ENCODE data around the gene TMEM255B.
"Not testable (repeated sequence)": the region's sequence is repeated elsewhere in the genome, so short reads cannot be mapped to it uniquely, and the experiment has no call there.

The TMEM255B gene

GRCh38 chr13:113822956-113823744 lies 64.1 kb downstream of the TMEM255B start:
- Histone ChIP-seq H3K9me3 (ENCODE audit: control insufficient read depth, low read length) (no peaks in the 10 kb centered on the region), H3K9ac (ENCODE audit: low read length) (no peak overlapping the region), H2BK12ac (ENCODE audit: low read length in 2 of 2) (peak overlapping the region; percentile 12 to 83), H3K23ac (ENCODE audit: low read length in 2 of 2) (no peak overlapping the region), H4K8ac (ENCODE audit: low read length) (no peak overlapping the region), H3K4me1 (ENCODE audit: control insufficient read depth, insufficient read depth, low read depth, low read length) (peaks cover 36% of the 10 kb centered on the region), H2BK5ac (ENCODE audit: low read depth, low read length, poor library complexity, severe bottlenecking) (no peak overlapping the region), H2AFZ (ENCODE audit: low read depth, low read length) (no peak overlapping the region), H3K4ac (ENCODE audit: low read depth in 1 of 2, low read length in 2 of 2) (peak overlapping the region in 1 of 2 experiments; percentile 35), H3K27me3 (ENCODE audit: control insufficient read depth in 1 of 2, insufficient read depth in 1 of 2, low read length in 2 of 2) (no peaks in the 10 kb centered on the region), H3K4me3 (ENCODE audit: insufficient read depth in 1 of 2, low read depth in 1 of 2, low read length in 2 of 2) (no peak overlapping the region), H2AK5ac (ENCODE audit: low read length, severe bottlenecking) (no peak overlapping the region), H3K79me1 (replicated peaks; ENCODE audit: low read length, poor library complexity, severe bottlenecking) (peaks cover 16% of the 10 kb centered on the region), H4K91ac (ENCODE audit: low read length) (no peak overlapping the region), H2BK120ac (ENCODE audit: low read depth, low read length) (no peak overlapping the region), H2BK15ac (ENCODE audit: low read depth, poor library complexity, severe bottlenecking) (peak overlapping the region; percentile 82), H3K27ac (ENCODE audit: low read length, poor library complexity, severe bottlenecking) (no peak overlapping the region), H3K4me2 (ENCODE audit: low read length, poor library complexity, severe bottlenecking) (no peak overlapping the region), H3K18ac (ENCODE audit: low read depth in 1 of 2, low read length in 2 of 2) (peak overlapping the region in 1 of 2 experiments; percentile 22), H3K36me3 (ENCODE audit: control insufficient read depth in 1 of 2, insufficient read depth in 2 of 2, low read depth in 1 of 2, low read length in 2 of 2) (peaks cover 52 to 88% of the 10 kb centered on the region in 2 experiments), H3K14ac (ENCODE audit: low read length in 2 of 2) (no peak overlapping the region)
- no peak for DNase-seq
- 95% methylated on average over 45 of the region's 45 CpGs for WGBS

- no peak overlapping the region for H3K23ac ChIP-seq (ENCODE audit: low read length in 2 of 2)
- peaks cover 58 to 88% of the 10 kb centered on the region in 2 experiments for H3K36me3 ChIP-seq (ENCODE audit: control insufficient read depth in 1 of 2, insufficient read depth in 2 of 2, low read depth in 1 of 2, low read length in 2 of 2)
- no peak overlapping the region for H2BK120ac ChIP-seq (ENCODE audit: low read depth, low read length)
- no peak overlapping the region for H2AK5ac ChIP-seq (ENCODE audit: low read length, severe bottlenecking)
- no peak for DNase-seq
- peaks cover 21% of the 10 kb centered on the region for H3K79me1 ChIP-seq (replicated peaks; ENCODE audit: low read length, poor library complexity, severe bottlenecking)
- H3K27me3 ChIP-seq (ENCODE audit: control insufficient read depth in 1 of 2, insufficient read depth in 1 of 2, low read length in 2 of 2), result no peaks in the 10 kb centered on the region
- H3K4me3 ChIP-seq (ENCODE audit: insufficient read depth in 1 of 2, low read depth in 1 of 2, low read length in 2 of 2), result no peak overlapping the region
- H3K18ac ChIP-seq (ENCODE audit: low read depth in 1 of 2, low read length in 2 of 2), result no peak overlapping the region
- H3K9me3 ChIP-seq (ENCODE audit: control insufficient read depth, low read length), result no peaks in the 10 kb centered on the region
- H2AFZ ChIP-seq (ENCODE audit: low read depth, low read length), result no peak overlapping the region
- H4K91ac ChIP-seq (ENCODE audit: low read length), result peak overlapping the region; percentile 6
- WGBS, result 96% methylated on average over 19 of the region's 19 CpGs
- no peak overlapping the region for H2BK15ac ChIP-seq (ENCODE audit: low read depth, poor library complexity, severe bottlenecking)
- no peak overlapping the region for H3K14ac ChIP-seq (ENCODE audit: low read length in 2 of 2)
- no peak overlapping the region for H3K27ac ChIP-seq (ENCODE audit: low read length, poor library complexity, severe bottlenecking)
- no peak overlapping the region for H4K8ac ChIP-seq (ENCODE audit: low read length)
- H2BK12ac ChIP-seq (ENCODE audit: low read length in 2 of 2), result no peak overlapping the region
- H2BK5ac ChIP-seq (ENCODE audit: low read depth, low read length, poor library complexity, severe bottlenecking), result no peak overlapping the region
- H3K9ac ChIP-seq (ENCODE audit: low read length), result no peak overlapping the region
- H3K4me1 ChIP-seq (ENCODE audit: control insufficient read depth, insufficient read depth, low read depth, low read length), result peaks cover 31% of the 10 kb centered on the region
- H3K4ac ChIP-seq (ENCODE audit: low read depth in 1 of 2, low read length in 2 of 2), result no peak overlapping the region
- H3K4me2 ChIP-seq (ENCODE audit: low read length, poor library complexity, severe bottlenecking), result no peak overlapping the region
Observed at GRCh38 chr13:113823771-113824170, 64.7 kb downstream of the TMEM255B start.

DNA sequence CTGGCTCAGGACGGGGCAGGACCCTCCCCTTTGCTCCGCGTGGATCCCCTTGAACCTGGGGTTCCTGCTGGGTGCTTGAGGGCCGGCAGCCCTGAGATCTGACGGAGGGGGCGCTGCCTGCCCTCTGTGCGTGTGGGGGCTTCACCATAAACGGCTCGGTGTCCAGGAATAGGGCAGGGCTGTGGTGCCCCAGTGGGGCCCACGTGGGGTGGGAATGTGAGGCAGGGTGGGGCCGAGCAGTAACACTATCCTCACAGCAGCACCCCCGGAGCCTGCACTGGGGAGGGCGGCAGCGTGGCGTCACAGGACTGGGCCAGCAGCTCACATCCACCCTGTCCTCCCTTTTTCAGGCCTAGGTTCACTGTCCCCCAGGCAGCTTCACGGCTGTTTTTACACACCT lies 66.8 kb downstream of the TMEM255B start:
- Histone ChIP-seq H3K27ac (ENCODE audit: low read length, poor library complexity, severe bottlenecking) (no peak overlapping the region), H3K9me3 (ENCODE audit: control insufficient read depth, low read length) (no peaks in the 10 kb centered on the region), H2BK120ac (ENCODE audit: low read depth, low read length) (no peak overlapping the region), H3K4me1 (ENCODE audit: control insufficient read depth, insufficient read depth, low read depth, low read length) (peaks cover 13% of the 10 kb centered on the region), H3K4ac (ENCODE audit: low read depth in 1 of 2, low read length in 2 of 2) (no peak overlapping the region), H2BK5ac (ENCODE audit: low read depth, low read length, poor library complexity, severe bottlenecking) (no peak overlapping the region), H3K4me2 (ENCODE audit: low read length, poor library complexity, severe bottlenecking) (no peak overlapping the region), H3K23ac (ENCODE audit: low read length in 2 of 2) (no peak overlapping the region), H2BK15ac (ENCODE audit: low read depth, poor library complexity, severe bottlenecking) (no peak overlapping the region), H3K9ac (ENCODE audit: low read length) (no peak overlapping the region), H3K18ac (ENCODE audit: low read depth in 1 of 2, low read length in 2 of 2) (no peak overlapping the region), H3K14ac (ENCODE audit: low read length in 2 of 2) (no peak overlapping the region), H4K8ac (ENCODE audit: low read length) (no peak overlapping the region), H3K27me3 (ENCODE audit: control insufficient read depth in 1 of 2, insufficient read depth in 1 of 2, low read length in 2 of 2) (no peaks in the 10 kb centered on the region), H3K4me3 (ENCODE audit: insufficient read depth in 1 of 2, low read depth in 1 of 2, low read length in 2 of 2) (no peak overlapping the region), H2BK12ac (ENCODE audit: low read length in 2 of 2) (no peak overlapping the region), H2AFZ (ENCODE audit: low read depth, low read length) (no peak overlapping the region), H2AK5ac (ENCODE audit: low read length, severe bottlenecking) (no peak overlapping the region), H3K79me1 (replicated peaks; ENCODE audit: low read length, poor library complexity, severe bottlenecking) (peaks cover 25% of the 10 kb centered on the region), H3K36me3 (ENCODE audit: control insufficient read depth in 1 of 2, insufficient read depth in 2 of 2, low read depth in 1 of 2, low read length in 2 of 2) (peaks cover 65 to 87% of the 10 kb centered on the region in 2 experiments), H4K91ac (ENCODE audit: low read length) (no peak overlapping the region)
- no peak for DNase-seq
- WGBS, result 93% methylated on average over 16 of the region's 16 CpGs

DNA sequence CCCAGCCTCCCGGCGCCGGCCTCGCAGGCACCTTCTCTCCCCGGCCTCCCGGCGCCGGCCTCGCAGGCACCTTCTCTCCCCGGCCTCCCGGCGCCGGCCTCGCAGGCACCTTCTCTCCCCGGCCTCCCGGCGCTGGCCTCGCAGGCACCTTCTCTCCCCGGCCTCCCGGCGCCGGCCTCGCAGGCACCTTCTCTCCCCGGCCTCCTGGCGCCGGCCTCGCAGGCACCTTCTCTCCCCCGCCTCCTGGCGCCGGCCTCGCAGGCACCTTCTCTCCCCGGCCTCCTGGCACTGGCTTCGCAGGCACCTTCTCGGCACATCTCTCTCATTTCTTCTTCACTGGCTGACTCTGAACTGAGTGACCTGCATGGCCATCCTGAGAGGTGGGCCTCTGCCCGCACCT lies 67.4 kb downstream of the TMEM255B start:
- not testable (repeated sequence) for H3K4ac ChIP-seq (ENCODE audit: low read depth in 1 of 2, low read length in 2 of 2); H2BK5ac ChIP-seq (ENCODE audit: low read depth, low read length, poor library complexity, severe bottlenecking); H4K91ac ChIP-seq (ENCODE audit: low read length); H3K27me3 ChIP-seq (ENCODE audit: control insufficient read depth in 1 of 2, insufficient read depth in 1 of 2, low read length in 2 of 2); H2BK120ac ChIP-seq (ENCODE audit: low read depth, low read length); DNase-seq; H2BK15ac ChIP-seq (ENCODE audit: low read depth, poor library complexity, severe bottlenecking); H2BK12ac ChIP-seq (ENCODE audit: low read length in 2 of 2); H2AK5ac ChIP-seq (ENCODE audit: low read length, severe bottlenecking); H4K8ac ChIP-seq (ENCODE audit: low read length); H3K4me2 ChIP-seq (ENCODE audit: low read length, poor library complexity, severe bottlenecking); H2AFZ ChIP-seq (ENCODE audit: low read depth, low read length); H3K9ac ChIP-seq (ENCODE audit: low read length); H3K14ac ChIP-seq (ENCODE audit: low read length in 2 of 2); H3K4me3 ChIP-seq (ENCODE audit: insufficient read depth in 1 of 2, low read depth in 1 of 2, low read length in 2 of 2); H3K9me3 ChIP-seq (ENCODE audit: control insufficient read depth, low read length); H3K27ac ChIP-seq (ENCODE audit: low read length, poor library complexity, severe bottlenecking); H3K18ac ChIP-seq (ENCODE audit: low read depth in 1 of 2, low read length in 2 of 2); H3K23ac ChIP-seq (ENCODE audit: low read length in 2 of 2)
- 89% methylated on average over 35 of the region's 35 CpGs for WGBS
- Histone ChIP-seq H3K79me1 (replicated peaks; ENCODE audit: low read length, poor library complexity, severe bottlenecking) (peaks cover 30% of the 10 kb centered on the region), H3K36me3 (ENCODE audit: control insufficient read depth in 1 of 2, insufficient read depth in 2 of 2, low read depth in 1 of 2, low read length in 2 of 2) (peaks cover 71 to 91% of the 10 kb centered on the region in 2 experiments), H3K4me1 (ENCODE audit: control insufficient read depth, insufficient read depth, low read depth, low read length) (peaks cover 13% of the 10 kb centered on the region)
